ENCODE measurements around the gene PCBD2. TPM values are rescaled to one million over a fixed set of nuclear protein-coding genes. Genes with fewer than 3 reads are reported as not detected.

The PCBD2 gene
- total RNA-seq, 1 donor from 2014 or later: 5.6 TPM

GRCh38 chr5:135011355-135012032 lies 106.6 kb downstream of the PCBD2 start:
- TF ChIP-seq CTCF (conservative IDR thresholded peaks at IDR 0.05; ENCODE audit: low read depth, low read length): no peak
- no peak for DNase-seq (ENCODE audit: low read depth)
- H3K4me3 ChIP-seq (ENCODE audit: low read depth, low read length): no peak overlapping the region

GRCh38 chr5:135012033-135012588 lies 107.2 kb downstream of the PCBD2 start:
- H3K4me3 ChIP-seq (ENCODE audit: low read depth, low read length): no peak overlapping the region
- no peak for TF ChIP-seq CTCF (conservative IDR thresholded peaks at IDR 0.05; ENCODE audit: low read depth, low read length)
- no peak for DNase-seq (ENCODE audit: low read depth)

Other genes starting within 250 kb of the PCBD2 start
- gene CAMLG, start 166.6 kb upstream of the PCBD2 start, total RNA-seq: 20.6 and 24.8 TPM in 2 replicates
- 30.4 and 35.0 TPM in 2 replicates for gene DDX46, start 146.4 kb upstream of the PCBD2 start, total RNA-seq
- 36.8 and 38.5 TPM in 2 replicates for gene C5orf24, start 59.2 kb upstream of the PCBD2 start, total RNA-seq
- gene TXNDC15, start 30.8 kb upstream of the PCBD2 start, total RNA-seq: 37.4 and 48.1 TPM in 2 replicates
- gene CATSPER3, start 62.8 kb downstream of the PCBD2 start, total RNA-seq: 0.29 TPM in 1 of 2 replicates, not detected in the other
- gene PITX1, start 129.1 kb downstream of the PCBD2 start, total RNA-seq: 0.14 and 1.6 TPM in 2 replicates

Data from epithelial cell of proximal tubule (primary cell).